A204.1 (cell line): ENCODE measurements around the gene OR4A5.
"Not testable (repeated sequence)": the region's sequence is repeated elsewhere in the genome, so short reads cannot be mapped to it uniquely, and the experiment has no call there.

Experiments used
- FAIRE-seq: peaks from 2 replicates; lab custom pipeline; 2012; peaks lifted over from hg19 to GRCh38; lab: Jason Lieb, UNC

Gene OR4A5

GRCh38 chr11:54706532-54706931 lies at the start of gene OR4A5:
Gene OR4A5, plus strand, starts transcription at chr11:54706832. Its CDS starts 53 bp downstream, at chr11:54706885.
- not testable (repeated sequence) for FAIRE-seq

GRCh38 chr11:54720094-54720493 lies 13.5 kb downstream of the OR4A5 start:
- not testable (repeated sequence) for FAIRE-seq
